HL-60 (cell line): ENCODE results near the gene LRRN2.

Experiments used
- CTCF ChIP-seq: IDR thresholded peaks from one replicate; pipeline ENCODE4 v1.5.1; 2011; ENCODE audit warnings: low read length, control low read depth, inconsistent platforms; ENCODE audit not compliant: insufficient read depth
- GABPA ChIP-seq: IDR thresholded peaks from 2 replicates; pipeline ENCODE4 v1.6.1; 2012; ENCODE audit warnings: low read depth
- POLR2AphosphoS5 ChIP-seq: IDR thresholded peaks from 2 replicates; pipeline ENCODE4 v1.6.1; 2012; ENCODE audit warnings: low read depth
- SPI1 ChIP-seq: IDR thresholded peaks from 2 replicates; pipeline ENCODE4 v1.6.1; 2012; ENCODE audit warnings: low read depth, mild to moderate bottlenecking, borderline replicate concordance
- TF ChIP-seq, protein P1 (sequence below): IDR thresholded peaks from 2 replicates; pipeline ENCODE4 v1.6.1; 2012; ENCODE audit warnings: low read depth; ENCODE audit not compliant: insufficient replicate concordance

- no peak for TF ChIP-seq CTCF
- TF ChIP-seq GABPA, result no peak
- no peak for TF ChIP-seq POLR2AphosphoS5
- TF ChIP-seq, protein P1, sequence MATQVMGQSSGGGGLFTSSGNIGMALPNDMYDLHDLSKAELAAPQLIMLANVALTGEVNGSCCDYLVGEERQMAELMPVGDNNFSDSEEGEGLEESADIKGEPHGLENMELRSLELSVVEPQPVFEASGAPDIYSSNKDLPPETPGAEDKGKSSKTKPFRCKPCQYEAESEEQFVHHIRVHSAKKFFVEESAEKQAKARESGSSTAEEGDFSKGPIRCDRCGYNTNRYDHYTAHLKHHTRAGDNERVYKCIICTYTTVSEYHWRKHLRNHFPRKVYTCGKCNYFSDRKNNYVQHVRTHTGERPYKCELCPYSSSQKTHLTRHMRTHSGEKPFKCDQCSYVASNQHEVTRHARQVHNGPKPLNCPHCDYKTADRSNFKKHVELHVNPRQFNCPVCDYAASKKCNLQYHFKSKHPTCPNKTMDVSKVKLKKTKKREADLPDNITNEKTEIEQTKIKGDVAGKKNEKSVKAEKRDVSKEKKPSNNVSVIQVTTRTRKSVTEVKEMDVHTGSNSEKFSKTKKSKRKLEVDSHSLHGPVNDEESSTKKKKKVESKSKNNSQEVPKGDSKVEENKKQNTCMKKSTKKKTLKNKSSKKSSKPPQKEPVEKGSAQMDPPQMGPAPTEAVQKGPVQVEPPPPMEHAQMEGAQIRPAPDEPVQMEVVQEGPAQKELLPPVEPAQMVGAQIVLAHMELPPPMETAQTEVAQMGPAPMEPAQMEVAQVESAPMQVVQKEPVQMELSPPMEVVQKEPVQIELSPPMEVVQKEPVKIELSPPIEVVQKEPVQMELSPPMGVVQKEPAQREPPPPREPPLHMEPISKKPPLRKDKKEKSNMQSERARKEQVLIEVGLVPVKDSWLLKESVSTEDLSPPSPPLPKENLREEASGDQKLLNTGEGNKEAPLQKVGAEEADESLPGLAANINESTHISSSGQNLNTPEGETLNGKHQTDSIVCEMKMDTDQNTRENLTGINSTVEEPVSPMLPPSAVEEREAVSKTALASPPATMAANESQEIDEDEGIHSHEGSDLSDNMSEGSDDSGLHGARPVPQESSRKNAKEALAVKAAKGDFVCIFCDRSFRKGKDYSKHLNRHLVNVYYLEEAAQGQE, result no peak
- TF ChIP-seq SPI1, result no peak
Measured at GRCh38 chr1:204602871-204603542, 82.5 kb downstream of the LRRN2 start.
